Left forelimb (tissue), 1 donor: ENCODE results near the gene CAPN13.
A peak's percentile ranks its signal among the peaks of the same experiment; 100 is the strongest.

Experiments
- DNase-seq: peaks from one replicate; pipeline ENCODE4 v3.0.0-alpha.2; 2018; ENCODE audit warnings: low spot score

CAPN13 gene

DNA sequence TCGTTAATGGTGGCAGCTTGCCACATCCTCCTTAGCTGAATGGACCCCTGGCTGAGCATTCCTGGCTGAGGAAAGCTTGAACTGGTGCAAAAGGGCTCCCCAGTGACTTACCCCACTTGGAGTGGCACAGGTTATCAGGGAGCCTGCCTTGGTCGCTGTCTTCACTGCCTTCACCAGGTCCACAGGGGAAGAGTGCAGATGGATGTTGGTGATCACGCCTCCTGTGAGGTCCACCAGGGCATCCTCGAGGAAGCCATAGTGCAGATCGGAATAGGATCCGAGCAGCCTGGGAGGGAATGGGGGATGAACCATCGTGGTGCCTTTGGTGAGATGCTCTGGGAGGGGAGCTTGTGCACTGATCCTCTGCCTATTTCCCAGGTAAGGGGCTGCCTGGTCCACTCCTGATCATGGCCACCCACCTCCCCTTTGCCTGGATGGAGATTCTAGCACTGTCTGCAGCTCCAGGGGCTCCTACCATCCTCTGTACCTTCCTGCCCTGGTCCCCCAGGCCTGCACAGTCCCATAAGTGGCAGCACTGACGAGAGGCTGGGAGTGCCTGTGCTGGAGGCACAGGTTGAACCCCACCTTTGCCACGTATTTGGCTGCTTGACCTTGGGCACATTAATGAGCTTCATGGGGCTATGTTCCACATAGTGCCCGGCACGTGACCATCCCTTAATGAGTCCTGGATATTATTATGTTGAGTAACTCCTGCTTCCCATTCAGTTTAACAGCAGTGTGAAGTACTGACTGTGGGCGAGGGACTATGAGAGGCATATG, 43.0 kb downstream of the CAPN13 start:
- peak; percentile 52 for DNase-seq

DNA sequence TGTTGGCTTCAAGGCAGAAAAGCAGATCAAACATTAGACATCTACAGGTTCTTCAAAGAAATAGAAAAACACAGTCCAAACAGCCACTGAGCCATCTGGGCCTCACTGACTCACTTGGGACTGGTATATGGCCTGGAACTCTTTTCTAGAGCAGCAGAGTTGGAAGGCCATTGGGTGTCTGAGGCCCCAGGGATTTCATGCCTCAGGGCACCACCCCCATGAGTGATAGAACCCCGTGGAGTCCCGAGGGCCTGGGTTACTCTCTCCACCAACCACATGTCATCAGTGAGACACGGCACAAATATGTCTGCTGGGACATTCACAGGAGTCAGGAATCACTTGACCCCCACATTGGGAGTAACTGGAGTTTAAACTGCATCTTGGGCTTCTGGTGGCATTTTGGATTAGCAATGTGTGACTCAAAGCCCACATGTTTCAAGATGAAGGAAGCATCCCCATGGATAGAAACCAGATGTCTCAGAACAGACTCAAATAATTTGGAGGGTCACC, 44.0 kb downstream of the CAPN13 start:
- no peak for DNase-seq

DNA sequence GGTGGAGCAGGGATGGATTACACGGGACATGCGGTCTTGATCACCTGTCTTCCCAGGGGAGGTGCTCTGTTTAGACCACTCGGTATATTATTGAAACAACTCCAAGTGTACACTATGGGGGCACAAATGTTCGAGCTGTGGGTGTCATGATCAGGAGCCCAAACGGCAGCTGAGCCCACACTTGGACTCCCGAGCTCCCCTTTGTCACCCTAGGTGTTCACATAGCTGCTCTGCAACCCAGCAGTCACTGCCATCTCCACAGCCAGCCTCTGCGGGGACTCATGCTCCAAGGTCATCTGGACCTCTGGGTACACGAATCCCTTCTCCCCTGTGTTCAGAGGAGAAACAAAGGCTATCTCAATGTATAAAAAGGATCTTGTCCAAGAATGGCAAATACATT, 46.0 kb downstream of the CAPN13 start:
- DNase-seq: no peak

DNA sequence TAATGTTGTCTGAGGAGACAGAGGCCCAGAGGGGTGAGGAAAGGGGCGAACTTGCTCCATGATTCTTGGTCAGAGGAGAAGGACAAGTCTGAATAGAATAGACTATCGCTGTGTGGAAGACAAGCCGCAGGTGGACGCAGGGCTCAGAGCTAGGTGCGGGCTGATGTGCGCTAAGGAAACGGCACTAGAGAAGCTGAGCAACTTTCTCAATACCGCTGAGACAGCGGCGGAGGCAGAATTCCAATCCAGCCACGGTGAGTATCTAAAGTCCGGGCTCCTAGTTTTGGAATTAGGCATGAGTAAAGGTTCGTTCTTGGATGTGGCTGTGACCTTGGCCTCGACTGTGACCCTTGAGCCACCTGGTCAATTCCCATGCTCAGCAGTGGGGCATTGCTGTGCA, 47.8 kb downstream of the CAPN13 start:
- no peak for DNase-seq

DNA sequence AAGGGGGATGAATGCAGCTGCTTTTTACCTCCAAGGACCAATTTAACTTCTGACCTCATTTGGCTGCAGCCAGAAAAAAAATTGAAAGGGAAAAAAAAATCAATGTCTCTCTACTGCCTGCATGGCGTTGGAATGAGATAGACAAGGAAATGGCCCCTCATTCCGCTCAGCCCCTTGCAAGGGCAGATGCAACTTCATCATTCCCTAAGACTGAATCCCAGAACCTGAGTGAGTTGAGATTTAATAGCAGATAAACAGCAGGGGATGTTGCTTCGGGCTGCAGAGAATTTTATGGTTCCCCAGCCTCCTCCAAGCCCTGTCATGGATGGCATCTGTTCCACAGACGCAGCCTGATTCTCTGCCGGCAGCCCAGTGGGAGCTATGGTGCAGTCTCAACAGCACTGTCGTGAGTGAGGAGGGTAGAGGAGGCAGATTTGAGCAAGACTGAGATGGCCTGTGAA, 49.0 kb downstream of the CAPN13 start:
- DNase-seq: no peak

DNA sequence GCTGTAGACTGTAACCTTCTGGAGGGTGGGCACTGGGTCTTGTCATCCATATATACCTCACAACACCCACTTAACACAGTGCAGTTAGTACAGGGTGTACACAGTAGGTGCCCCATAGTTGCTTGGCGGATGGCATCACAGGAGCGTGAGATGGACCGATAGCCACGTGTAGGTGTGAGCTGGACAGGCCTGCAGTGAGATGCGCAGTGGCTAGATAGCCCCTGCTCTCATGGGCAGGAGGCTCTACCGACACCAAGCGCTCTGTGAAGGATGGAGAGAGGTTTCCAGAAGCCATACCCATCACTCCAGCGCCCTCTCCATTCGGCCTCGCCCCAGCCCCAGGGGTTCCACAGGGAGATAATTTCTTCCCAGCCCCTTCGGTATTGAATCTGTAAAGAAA, 49.5 kb downstream of the CAPN13 start:
- DNase-seq: no peak

DNA sequence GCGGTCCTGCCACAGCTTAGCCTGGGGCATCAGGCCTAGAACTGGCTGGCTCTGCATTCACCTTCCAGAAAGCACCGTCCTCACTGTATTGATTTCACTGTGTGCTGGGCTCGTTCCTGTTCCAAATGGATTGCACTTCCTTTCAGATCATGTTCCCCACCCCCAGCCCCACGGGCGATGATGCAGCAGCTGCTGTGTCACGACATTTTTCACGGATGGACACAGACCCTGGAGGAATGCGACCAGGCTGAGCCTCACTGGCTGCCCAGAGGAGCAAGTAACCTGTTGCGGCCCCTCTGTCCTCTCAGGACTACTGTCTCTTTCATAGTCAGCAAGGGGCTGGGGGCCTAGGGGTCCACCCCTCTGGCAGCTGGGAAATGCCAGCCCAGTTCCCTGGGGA, 50.3 kb downstream of the CAPN13 start:
- DNase-seq: no peak

DNA sequence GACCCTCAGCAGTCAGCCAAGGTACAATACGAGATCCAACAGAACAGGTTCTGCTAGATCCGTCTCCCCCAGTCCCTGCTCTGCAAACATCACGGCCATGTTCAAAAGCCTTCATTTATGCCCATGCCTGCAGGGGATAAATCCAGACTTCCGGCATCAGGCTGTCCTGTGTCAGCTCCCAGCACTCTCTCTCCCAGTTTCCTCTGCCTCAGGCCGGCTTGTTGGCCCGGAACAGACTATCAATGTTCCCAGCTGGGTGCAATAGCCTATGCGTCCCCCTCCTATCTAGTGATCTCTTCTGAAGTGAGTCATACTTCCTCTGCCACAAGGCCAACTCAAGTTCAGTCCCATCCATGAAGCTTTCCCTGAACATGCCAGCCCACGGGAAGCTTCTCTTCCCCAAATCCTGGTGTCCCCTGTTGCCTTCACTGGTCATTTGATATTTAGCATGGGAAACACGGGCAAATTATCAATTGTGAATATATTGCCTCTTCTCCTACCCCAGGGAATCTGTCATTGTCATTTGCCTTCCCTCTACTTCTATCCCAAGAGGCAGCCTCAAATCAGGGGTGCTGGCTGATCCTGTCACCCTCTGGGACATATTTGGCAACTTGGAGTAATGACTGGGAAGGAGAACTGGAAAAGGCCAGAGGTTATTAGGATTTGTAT, 51.1 kb downstream of the CAPN13 start:
- DNase-seq: no peak

DNA sequence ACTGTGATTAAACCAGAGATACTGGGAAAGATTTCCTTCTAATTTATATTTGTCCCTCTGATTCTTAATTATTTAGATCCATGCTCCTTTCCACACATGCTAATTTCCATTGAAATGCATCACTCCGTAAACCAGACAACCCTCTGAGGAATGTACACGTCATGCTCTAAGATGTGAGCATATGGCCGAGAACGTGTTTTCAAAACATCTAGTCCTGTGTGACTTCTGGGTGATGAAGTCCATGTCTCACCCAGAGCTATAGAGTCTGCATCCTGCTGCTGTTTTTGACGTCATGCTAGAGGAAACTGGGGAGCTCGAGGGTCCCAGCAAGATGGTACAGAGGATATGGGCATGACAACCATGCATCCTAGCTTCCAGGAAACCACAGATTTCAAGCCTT, 53.6 kb downstream of the CAPN13 start:
- no peak for DNase-seq

DNA sequence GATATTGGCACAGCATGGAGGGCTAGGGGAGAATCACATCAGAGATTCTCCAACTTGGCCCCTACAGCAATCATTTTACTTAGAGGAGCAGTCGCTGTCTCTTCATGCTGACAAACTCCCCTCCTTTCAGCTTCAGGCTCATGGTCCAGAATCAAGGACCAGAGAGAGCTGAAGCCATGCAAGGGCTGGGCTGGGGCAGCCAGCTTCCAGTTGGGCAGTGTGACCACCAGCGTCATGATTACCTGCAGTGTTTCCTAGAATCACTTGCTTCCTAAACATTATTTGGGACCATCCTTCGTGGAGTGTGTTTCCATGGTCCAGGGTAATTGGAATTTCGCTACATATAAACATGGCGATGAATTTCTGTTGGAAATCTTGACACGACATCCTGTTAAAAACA, 54.4 kb downstream of the CAPN13 start:
- no peak for DNase-seq

DNA sequence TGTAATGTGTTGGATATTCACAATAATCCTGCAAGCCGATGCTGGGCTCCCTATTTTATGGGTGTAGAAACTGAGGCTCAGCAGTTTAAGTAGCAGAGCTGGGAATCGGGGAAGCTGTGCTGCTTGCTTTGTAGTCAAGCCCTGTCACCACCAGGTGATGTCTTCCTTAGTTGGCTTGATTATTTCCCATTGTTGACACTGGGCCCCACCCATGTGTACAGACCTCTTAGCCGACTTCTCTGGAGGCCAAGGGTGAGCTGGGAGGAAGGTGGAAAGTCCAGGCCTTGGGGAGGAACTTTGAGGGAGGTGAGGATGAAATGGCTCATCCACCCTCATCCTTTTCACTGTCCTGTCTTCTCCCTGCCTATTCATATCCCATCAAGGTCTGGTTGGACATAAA, 60.0 kb downstream of the CAPN13 start:
- no peak for DNase-seq

DNA sequence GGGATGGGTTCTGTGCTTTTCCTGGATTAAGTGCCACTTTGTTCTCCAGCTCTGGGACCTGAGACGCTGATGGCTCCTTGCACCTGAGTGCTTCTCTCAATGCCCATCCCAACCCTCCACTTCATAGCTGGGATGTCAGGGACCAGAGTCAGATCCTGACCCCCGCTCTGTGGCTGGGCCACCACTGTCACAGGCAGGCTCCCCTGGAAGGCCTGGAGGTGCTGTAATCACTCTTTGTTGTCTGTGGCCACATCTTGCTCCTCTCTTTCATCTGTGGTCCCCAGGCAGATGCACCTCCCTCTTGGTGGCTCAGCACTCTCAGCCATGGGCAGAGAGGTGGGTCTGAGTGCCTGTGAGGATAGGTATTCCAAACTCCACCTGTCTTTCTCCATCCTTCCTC, 62.4 kb downstream of the CAPN13 start:
- no peak for DNase-seq

DNA sequence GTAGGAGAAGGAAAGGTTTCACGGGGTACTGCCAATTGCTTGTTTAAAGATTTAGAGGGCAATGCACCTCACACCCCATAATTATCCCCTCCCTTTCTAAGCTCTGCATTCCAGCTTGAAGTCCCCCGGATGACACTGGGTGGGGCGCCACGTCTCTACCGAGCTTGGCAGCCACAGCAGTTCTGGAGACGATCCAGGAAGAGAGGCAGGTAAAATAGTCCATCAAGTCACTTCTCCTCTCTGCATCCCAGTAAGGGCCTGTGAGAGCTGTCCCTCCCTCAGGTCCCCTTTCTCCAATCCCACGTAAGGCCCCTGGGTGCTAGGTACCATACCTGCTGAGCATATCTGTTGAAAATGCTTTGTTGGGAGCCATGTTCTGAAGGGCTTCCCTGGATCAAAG, 65.7 kb downstream of the CAPN13 start:
- no peak for DNase-seq

DNA sequence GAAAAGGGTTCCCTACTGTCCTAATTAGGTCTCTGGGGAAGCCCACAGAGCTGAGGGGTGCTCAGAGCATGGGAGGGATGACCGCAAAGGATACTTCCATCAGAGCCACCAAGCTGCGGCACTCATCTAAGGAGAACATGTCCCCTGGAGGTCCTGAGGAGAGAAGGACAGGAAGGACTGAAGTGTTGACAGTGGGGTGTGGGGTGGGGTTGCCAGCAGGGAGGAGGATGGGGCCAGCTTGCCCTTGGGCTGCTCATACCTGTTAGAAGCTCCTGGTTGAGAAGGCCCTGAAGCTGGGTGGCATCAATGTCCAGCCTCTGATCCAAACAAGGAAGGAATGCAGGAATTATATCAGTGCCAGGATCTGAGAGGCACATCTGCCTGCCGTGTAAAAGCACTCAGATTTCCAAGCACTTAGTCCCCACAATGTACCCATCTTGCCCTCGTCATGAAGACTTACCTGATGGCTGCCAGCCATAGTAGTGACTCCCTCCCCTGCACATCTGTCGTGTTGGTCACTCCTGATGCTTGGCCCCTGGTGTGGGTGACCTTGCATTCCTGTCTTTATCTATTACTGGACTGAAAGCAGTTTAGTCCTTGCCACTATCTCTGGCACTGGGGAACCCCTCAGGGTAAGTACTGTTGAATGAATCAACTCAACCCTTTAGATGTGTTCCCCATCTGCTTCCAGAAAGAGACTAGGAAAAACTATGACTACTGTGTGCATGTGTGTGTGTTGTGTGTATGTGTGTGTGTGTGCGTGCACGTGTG, 68.9 kb downstream of the CAPN13 start:
- DNase-seq: no peak

DNA sequence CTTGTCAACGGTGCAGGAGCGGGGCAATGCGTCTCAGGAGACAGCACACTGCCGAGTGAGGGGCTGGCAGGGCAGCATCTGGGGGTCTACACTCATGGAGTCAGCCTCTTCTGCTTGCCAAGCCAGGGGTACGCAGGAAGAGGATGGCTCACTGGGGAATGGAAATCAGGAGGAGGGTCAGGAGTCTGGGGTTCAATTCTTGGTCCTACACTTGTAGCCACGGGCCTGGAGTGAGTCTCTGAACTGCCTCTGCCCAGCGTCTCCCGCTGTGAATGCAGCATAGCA, 70.0 kb downstream of the CAPN13 start:
- DNase-seq: no peak

DNA sequence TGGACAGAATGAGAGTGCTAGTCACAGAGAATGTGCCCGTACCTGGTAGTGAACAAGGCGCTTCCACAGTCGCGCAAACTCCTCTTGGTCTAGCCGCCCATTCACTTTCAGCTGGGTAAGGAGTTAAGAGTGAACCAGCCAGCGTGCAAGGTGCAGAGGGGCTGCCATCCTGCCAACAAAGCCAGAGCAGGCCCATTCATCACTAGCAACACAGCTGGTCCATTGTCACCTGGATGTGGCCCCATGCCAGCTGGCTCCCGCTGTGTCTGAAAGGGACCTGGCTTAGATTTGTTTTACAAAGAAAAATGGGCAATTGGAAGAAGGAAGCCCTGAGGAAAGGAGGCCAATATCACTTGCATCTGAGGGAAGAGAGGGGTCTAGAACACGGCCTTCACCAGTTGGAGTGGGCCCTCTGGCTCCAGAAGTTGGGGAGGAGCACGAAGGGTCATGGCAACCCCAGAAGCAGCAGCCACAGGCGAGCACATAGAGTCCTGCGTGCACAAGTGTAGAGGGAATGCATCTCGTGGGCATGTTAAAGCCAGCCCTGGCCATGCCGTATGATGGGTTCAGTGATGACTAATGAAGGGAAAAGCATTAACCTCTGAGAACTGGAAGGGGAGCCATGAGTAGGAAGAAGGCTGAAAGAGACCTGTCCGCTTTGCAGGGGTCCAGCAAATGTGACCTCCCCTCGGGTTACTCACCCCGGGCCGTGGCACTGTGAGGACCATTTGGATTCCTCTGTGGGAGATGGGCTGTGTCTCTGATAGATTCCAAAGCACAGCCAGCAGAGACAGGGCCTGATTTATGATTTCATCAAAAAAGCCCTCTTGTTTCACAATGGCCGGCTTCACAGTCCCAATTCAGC, 70.6 kb downstream of the CAPN13 start:
- DNase-seq: no peak

DNA sequence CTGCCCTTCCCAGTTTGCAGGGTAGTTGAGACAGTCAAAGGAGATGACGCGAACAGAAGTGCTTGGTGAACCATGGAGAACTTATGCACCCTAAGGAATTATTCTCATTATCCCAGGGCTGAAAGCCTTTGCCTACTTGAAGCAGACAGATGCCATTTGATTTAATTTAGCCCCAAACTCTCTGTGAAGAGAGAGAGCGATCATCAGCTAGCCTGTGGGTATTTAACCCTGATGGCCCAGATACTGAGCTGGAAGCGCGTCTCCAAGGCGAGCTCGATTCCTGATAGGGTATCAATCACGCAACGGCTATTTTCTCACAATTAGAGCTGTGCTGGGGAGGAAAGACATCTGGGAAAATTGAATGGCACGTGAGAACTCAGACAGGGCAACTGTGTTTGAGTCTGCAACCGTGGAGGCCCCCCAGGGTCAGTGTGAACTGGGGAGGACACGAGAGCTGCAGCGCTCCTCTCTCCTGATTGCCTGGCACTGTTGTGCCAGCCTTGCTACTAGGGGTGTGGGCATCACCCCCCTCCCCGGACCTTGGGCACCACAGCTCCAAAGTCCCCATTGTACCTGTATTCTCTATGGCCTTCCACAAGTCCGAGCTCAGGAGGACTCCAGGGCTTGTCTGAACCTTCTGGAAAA, 73.2 kb downstream of the CAPN13 start:
- no peak for DNase-seq

DNA sequence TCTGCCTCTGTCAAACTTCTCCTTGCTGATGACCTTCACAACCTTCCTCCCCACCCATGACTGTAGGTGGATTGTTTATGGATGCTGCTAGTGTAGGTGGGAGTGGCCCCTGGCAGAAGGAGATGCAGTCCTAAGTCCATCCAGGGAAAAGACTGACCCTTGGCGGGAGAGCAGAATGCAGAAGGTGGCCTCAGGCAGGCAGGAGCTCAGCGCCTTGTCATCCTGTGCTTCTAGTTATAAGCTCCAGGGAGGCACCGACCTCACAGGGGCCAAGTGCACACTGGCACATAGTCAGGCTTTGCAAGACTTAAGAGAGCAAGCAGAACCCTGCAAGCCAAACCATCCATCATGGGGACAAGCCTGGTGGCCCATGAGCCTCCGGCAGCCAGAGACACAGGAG, 74.4 kb downstream of the CAPN13 start:
- no peak for DNase-seq

DNA sequence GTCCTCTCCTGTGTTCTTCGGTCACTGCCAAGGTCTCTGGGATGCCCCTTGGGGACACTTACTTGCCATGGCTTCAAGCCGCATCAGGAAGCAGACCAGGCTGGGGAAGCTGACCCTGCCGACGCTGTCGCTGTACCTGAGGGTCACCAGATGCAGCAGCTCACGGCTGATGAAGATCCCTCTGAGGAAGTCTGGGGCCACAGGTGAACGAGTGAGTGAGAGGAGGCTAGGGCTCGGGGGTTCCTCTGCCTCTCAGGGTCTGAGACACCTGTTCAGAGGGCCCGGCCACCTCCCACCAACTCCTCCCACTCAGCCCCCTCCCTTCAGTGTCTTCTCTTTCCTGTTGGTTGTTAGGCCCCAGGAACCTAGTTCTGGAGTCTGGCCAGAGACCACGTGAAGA, 74.9 kb downstream of the CAPN13 start:
- no peak for DNase-seq

DNA sequence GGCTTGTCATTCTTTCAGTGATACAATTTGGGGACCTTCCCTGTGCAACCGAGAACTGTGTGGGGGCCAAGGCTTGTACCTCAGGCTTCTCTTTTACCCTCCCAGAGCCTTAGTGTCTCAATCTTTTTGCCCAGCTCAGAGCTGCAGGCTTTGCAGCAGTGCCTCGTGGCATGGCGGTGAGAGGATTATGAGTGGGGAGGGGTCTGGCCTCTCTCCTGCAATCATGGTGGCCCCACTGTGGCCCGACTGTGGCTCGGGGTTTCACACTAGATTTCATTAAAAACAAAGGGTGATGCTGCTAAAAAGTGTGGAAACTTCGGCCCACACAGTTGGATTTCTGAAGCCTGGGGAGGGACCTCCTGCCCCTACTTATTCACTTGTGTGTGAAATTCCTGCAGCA, 75.5 kb downstream of the CAPN13 start:
- DNase-seq: no peak
